ENCODE measurements around the gene SAMD9. TPM values are rescaled to one million over a fixed set of nuclear protein-coding genes. Genes with fewer than 3 reads are reported as not detected.

The SAMD9 gene
- total RNA-seq, 1 experiment from 2014 or later = 74.8 TPM

GRCh38 chr7:93148727-93149126 is 30.9 kb upstream of the SAMD9 start:
- peak overlapping the region; percentile 70 for H3K27ac Mint-ChIP-seq (ENCODE audit: unreplicated experiment)

GRCh38 chr7:93148144-93148543 is 30.4 kb upstream of the SAMD9 start, which contains the start of gene SAMD9L:
SAMD9L (minus strand) TSS chr7:93148385; CDS start chr7:93135971, 12,414 bp downstream.
- Mint-ChIP-seq H3K27ac (ENCODE audit: unreplicated experiment) (peak within 1 kb of the TSS; percentile 70), H3K4me3 (ENCODE audit: low read depth, unreplicated experiment) (peak within 1 kb of the TSS; percentile 55), H3K36me3 (ENCODE audit: insufficient read depth, unreplicated experiment) (no peaks in the 10 kb centered on the region), H3K4me1 (ENCODE audit: low read depth, unreplicated experiment) (peaks cover 48% of the 10 kb centered on the region), H3K9me3 (ENCODE audit: low read depth, unreplicated experiment) (peaks cover 3% of the 10 kb centered on the region), H3K27me3 (ENCODE audit: unreplicated experiment) (no peaks in the 10 kb centered on the region)
- CTCF ChIA-PET = no interaction called here
- BruUV-seq (replicated peaks) = no TSS peak
- intact Hi-C loops (cut with micrococcal nuclease; ENCODE audit: unreplicated experiment) = no loop called here
- no peak for DNase-seq
- no peak for TF ChIP-seq CTCF (IDR thresholded peaks at IDR 0.05; ENCODE audit: unreplicated experiment)

More at GRCh38 chr7:93148727-93149126, 30.9 kb upstream of the SAMD9 start:
- intact Hi-C loops (cut with micrococcal nuclease; ENCODE audit: unreplicated experiment) = no loop called here
- no peak overlapping the region for H3K4me3 Mint-ChIP-seq (ENCODE audit: low read depth, unreplicated experiment)
- H3K4me1 Mint-ChIP-seq (ENCODE audit: low read depth, unreplicated experiment) = peaks cover 48% of the 10 kb centered on the region
- CTCF ChIA-PET = no interaction called here
- H3K36me3 Mint-ChIP-seq (ENCODE audit: insufficient read depth, unreplicated experiment) = no peaks in the 10 kb centered on the region
- DNase-seq = no peak
- no TSS peak for BruUV-seq (replicated peaks)
- peaks cover 3% of the 10 kb centered on the region for H3K9me3 Mint-ChIP-seq (ENCODE audit: low read depth, unreplicated experiment)
- no peaks in the 10 kb centered on the region for H3K27me3 Mint-ChIP-seq (ENCODE audit: unreplicated experiment)
- TF ChIP-seq CTCF (IDR thresholded peaks at IDR 0.05; ENCODE audit: unreplicated experiment) = no peak

- CTCF ChIA-PET = interaction anchor here (2.0 kb wide), 1 partner anchor 30 kb away, joined by 8 read pairs; the partner anchor contains the start of gene SAMD9
- DNase-seq = peak; percentile 41
- peaks cover 3% of the 10 kb centered on the region for H3K9me3 Mint-ChIP-seq (ENCODE audit: low read depth, unreplicated experiment)
- no peak for TF ChIP-seq CTCF (IDR thresholded peaks at IDR 0.05; ENCODE audit: unreplicated experiment)
- peak overlapping the region; percentile 70 for H3K27ac Mint-ChIP-seq (ENCODE audit: unreplicated experiment)
- peak overlapping the region; percentile 55 for H3K4me3 Mint-ChIP-seq (ENCODE audit: low read depth, unreplicated experiment)
- H3K27me3 Mint-ChIP-seq (ENCODE audit: unreplicated experiment) = no peaks in the 10 kb centered on the region
- intact Hi-C loops (cut with micrococcal nuclease; ENCODE audit: unreplicated experiment) = loop anchor here (2.0 kb wide), 1 partner anchor 29 kb away; no protein-coding TSS in a partner anchor
- H3K36me3 Mint-ChIP-seq (ENCODE audit: insufficient read depth, unreplicated experiment) = no peaks in the 10 kb centered on the region
- peaks cover 48% of the 10 kb centered on the region for H3K4me1 Mint-ChIP-seq (ENCODE audit: low read depth, unreplicated experiment)
- BruUV-seq (replicated peaks) = no TSS peak
Measured at GRCh38 chr7:93147363-93147762, 29.6 kb upstream of the SAMD9 start.

- CTCF ChIA-PET = interaction anchor here (1.2 to 2.0 kb wide), 2 partner anchors 9 to 29 kb away, joined by 4 to 8 read pairs; partner anchors contain the start of gene SAMD9
- intact Hi-C loops (cut with micrococcal nuclease; ENCODE audit: unreplicated experiment) = loop anchor here (2.0 kb wide), 1 partner anchor 28 kb away; no protein-coding TSS in a partner anchor
- TF ChIP-seq CTCF (IDR thresholded peaks at IDR 0.05; ENCODE audit: unreplicated experiment) = no peak
- Mint-ChIP-seq H3K27ac (ENCODE audit: unreplicated experiment) (peak overlapping the region; percentile 3), H3K36me3 (ENCODE audit: insufficient read depth, unreplicated experiment) (no peaks in the 10 kb centered on the region), H3K4me3 (ENCODE audit: low read depth, unreplicated experiment) (peak overlapping the region; percentile 55), H3K27me3 (ENCODE audit: unreplicated experiment) (no peaks in the 10 kb centered on the region), H3K9me3 (ENCODE audit: low read depth, unreplicated experiment) (peaks cover 3% of the 10 kb centered on the region), H3K4me1 (ENCODE audit: low read depth, unreplicated experiment) (peaks cover 48% of the 10 kb centered on the region)
- DNase-seq = no peak
- no TSS peak for BruUV-seq (replicated peaks)
Measured at GRCh38 chr7:93146472-93147141, 28.8 kb upstream of the SAMD9 start.

All from Calu3 (cell line).